Occipital lobe (tissue), 3 donors: ENCODE results near the gene UGT2A3. TPM values are rescaled to one million over a fixed set of nuclear protein-coding genes. Genes with fewer than 3 reads are reported as not detected.

Experiments used
- DNase-seq: peaks from one replicate; lab custom pipeline; 2025; lab: John Stamatoyannopoulos, UW
- small RNA-seq: library from RNA; depleted of rRNA; stranded (forward); fragments of <200 nt; gene quantifications from one replicate; pipeline ENCODE3, GENCODE V24; 2014
- total RNA-seq: library from RNA; depleted of rRNA; stranded (reverse); fragments of >200 nt; gene quantifications from one replicate; pipeline ENCODE4 v1.2.3, GENCODE V29; 2014

UGT2A3 gene
- total RNA-seq, 1 donor from 2014 or later: under 0.01 TPM

GRCh38 chr4:68912807-68913206 is 38.8 kb downstream of the UGT2A3 start:
- no peak for DNase-seq

GRCh38 chr4:68909385-68909784 is 42.2 kb downstream of the UGT2A3 start:
- no peak for DNase-seq

- DNase-seq: no peak
Measured at GRCh38 chr4:68907788-68908700, 43.6 kb downstream of the UGT2A3 start.

GRCh38 chr4:68907245-68907644 is 44.4 kb downstream of the UGT2A3 start:
- DNase-seq: no peak

GRCh38 chr4:68906780-68907137 is 44.8 kb downstream of the UGT2A3 start:
- no peak for DNase-seq

- no peak for DNase-seq
Measured at GRCh38 chr4:68905939-68906779, 45.4 kb downstream of the UGT2A3 start.

- no peak for DNase-seq
Measured at GRCh38 chr4:68905598-68905938, 46.0 kb downstream of the UGT2A3 start.

GRCh38 chr4:68904786-68905185 is 46.8 kb downstream of the UGT2A3 start:
- no peak for DNase-seq

- no peak for DNase-seq
Measured at GRCh38 chr4:68896749-68897148, 54.9 kb downstream of the UGT2A3 start.

GRCh38 chr4:68895561-68896198 is 55.9 kb downstream of the UGT2A3 start:
- no peak for DNase-seq

- no peak for DNase-seq
Measured at GRCh38 chr4:68892861-68893260, 58.7 kb downstream of the UGT2A3 start.

GRCh38 chr4:68891678-68892077 is 59.9 kb downstream of the UGT2A3 start:
- no peak for DNase-seq

GRCh38 chr4:68885545-68885944 is 66.1 kb downstream of the UGT2A3 start:
- DNase-seq: no peak

- no peak for DNase-seq
Measured at GRCh38 chr4:68883870-68884269, 67.7 kb downstream of the UGT2A3 start.

Small RNA genes lying within 50 kb of the gene (small RNA-seq; reads per million reads assigned to genes)
- gene AC021146.3 (not detected), gene AC021146.6 (not detected)

Other genes starting within 250 kb of the UGT2A3 start
- gene UGT2B10, start 135.8 kb downstream of the UGT2A3 start, total RNA-seq: not detected
- not detected for gene UGT2B7, start 144.7 kb upstream of the UGT2A3 start, total RNA-seq